Fibroblast of mammary gland (primary cell): Measurements from ENCODE around the gene SYT7.
A peak's percentile ranks its signal among the peaks of the same experiment; 100 is the strongest.

Experiments used
- DNase-seq: peaks from one replicate; pipeline ENCODE4 v3.0.0-alpha.2; 2010; ENCODE audit warnings: low read depth
- H3K4me3 ChIP-seq: 2 replicates; pipeline ENCODE4 v1.5.1; 2011; ENCODE audit warnings: low read depth, mild to moderate bottlenecking, low read length, moderate library complexity; ENCODE audit not compliant: control insufficient read depth
- TF ChIP-seq, protein P1 (sequence below): conservative IDR thresholded peaks from 2 replicates; pipeline ENCODE4 v1.5.1; 2011; ENCODE audit warnings: low read depth, low read length, inconsistent platforms; ENCODE audit not compliant: control insufficient read depth, insufficient read depth

The SYT7 gene

DNA sequence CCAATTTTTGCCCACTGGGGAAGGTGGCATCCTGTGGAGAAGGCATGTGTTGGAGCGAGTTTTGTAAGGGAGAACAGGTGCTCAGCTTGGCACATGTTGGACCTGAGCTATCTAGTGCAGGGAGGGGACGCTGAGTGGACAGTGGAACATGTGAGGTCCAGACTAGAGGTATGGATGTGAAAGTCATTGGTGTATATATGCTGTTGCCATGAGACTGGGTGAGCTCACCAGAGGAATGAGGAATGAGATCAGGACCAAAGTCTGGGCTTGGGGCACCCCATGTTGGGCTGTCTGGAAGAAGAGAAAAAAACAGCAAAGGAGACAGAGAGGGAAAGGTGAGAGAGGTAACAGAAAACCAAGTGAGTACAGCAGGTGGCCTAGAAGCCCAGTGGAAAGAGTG, 12.3 kb upstream of the SYT7 start:
- no peak for DNase-seq
- no peak overlapping the region for H3K4me3 ChIP-seq
- TF ChIP-seq, protein P1, sequence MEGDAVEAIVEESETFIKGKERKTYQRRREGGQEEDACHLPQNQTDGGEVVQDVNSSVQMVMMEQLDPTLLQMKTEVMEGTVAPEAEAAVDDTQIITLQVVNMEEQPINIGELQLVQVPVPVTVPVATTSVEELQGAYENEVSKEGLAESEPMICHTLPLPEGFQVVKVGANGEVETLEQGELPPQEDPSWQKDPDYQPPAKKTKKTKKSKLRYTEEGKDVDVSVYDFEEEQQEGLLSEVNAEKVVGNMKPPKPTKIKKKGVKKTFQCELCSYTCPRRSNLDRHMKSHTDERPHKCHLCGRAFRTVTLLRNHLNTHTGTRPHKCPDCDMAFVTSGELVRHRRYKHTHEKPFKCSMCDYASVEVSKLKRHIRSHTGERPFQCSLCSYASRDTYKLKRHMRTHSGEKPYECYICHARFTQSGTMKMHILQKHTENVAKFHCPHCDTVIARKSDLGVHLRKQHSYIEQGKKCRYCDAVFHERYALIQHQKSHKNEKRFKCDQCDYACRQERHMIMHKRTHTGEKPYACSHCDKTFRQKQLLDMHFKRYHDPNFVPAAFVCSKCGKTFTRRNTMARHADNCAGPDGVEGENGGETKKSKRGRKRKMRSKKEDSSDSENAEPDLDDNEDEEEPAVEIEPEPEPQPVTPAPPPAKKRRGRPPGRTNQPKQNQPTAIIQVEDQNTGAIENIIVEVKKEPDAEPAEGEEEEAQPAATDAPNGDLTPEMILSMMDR: no peak

DNA sequence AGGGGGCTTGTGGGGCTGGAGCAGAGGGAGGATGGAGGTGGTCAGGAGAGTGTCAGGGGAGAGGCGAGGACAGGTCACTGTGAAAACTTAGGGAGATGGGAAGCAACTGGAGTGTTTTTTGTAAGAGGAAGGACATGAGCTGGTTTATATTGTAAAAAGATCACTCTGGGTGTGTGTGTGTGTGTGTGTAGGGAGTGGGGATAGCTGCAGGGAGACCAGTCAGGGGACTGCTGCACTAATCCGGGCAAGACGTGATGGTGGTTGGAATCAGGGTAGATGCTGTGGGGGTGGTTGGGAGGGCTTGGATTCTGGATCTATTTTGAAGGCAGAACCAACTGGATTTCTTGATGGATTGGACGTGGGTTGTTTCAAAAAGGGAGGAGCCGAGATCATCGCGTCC, 11.3 kb upstream of the SYT7 start:
- no peak overlapping the region for H3K4me3 ChIP-seq
- no peak for DNase-seq
- TF ChIP-seq, protein P1: no peak

DNA sequence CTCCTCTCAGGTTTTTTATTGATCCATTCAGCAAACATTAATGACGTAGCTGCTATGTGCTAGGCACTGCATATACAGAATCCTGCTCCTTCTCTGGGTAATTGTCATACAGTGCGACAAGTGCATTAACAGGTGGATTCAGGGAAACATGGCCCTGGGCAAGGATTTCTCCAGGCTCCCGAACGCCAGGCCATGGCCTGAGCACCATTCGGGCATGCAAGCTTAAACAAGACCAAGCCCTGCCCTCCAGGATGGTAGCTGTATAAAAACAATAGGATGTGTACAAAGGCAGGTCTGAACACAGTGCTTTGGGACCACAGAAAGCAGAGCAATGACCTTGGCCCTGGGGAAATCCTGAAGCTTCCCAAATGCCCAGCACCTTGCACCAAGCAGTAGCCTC, 9.1 kb upstream of the SYT7 start:
- H3K4me3 ChIP-seq: no peak overlapping the region
- DNase-seq: no peak
- TF ChIP-seq, protein P1: no peak

DNA sequence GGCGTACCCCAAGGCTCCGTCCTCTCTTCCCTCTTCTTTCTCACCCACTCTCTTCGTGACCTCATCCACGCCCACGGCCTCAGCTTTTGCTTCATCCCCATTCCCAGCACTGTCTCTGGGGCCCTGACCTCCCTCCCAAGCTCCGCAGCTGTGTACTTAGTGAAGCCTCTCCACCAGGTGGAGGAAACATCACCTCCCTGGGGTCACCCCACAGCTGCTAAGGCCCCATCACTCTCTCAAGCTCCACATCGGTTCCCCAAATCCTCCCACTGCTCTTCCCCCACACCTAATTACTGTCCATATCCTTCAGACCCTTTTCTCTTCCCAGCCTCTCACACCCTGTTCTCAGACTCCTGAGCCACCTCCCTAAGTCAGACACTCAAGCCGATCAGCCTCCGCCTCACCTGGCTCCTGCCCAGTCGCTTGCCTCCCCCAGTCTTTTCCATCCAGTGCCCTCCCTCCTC, 7.9 kb upstream of the SYT7 start:
- no peak overlapping the region for H3K4me3 ChIP-seq
- DNase-seq: peak; percentile 87
- TF ChIP-seq, protein P1: no peak

DNA sequence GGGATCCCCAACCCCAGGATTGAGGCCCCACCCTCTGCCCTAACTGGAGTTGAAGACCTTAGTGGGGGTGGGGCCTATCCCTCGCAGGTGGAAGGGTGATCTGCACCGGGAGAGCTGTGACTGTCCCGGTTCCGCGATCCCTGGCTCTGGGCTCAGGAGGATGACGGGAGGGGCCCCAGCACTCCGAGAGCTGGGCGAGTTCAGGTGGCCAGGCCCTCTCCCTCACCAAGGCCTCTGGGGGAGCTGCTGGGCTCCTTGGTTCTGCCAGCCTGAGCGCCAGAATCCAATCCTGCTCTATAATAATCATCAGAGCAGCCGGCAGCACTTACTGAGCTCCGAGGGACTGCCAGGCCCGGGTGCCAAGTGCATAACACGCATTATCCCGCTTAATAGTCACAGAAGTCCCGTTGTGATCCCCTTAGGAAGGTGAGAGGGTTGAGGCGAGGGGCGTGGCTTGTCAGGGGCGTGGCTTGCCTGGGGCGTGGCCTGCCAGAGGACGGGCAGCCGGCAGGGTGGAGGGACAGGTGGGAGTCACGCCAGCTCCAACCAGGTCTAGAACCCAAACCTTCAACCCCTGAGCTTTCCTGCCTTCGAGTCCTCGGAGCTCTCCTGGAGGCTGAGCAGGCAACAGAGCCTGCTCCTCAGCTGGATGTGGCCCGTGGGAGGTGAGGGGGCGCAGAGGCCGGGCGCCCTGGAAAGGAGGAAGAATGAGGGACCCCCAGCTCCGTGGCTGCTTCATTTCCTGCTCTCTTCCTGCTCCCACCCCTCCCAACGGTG, 7.3 kb upstream of the SYT7 start:
- TF ChIP-seq, protein P1: peak; percentile 21
- DNase-seq: peak; percentile 38
- H3K4me3 ChIP-seq: peak overlapping the region; percentile 39

DNA sequence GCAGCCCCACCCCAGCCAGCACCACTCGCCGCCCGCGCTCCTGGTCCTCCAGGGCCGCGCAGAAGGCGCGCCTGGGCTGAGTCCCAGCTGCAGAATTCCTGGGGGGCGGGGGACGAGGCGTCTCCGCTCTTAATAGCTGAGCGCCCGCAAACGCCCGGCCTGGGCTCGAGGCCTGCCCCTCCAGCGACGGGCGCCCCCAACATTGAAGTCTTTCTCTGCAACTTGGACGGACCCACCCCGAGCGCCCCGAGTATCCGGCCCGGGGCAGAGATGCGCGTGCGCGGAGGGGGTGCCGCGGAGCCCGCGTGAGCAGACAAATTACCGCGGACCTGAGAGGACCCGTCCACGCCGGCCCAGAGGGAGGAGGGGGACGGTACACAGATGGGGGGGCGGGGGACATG, 6.7 kb upstream of the SYT7 start:
- TF ChIP-seq, protein P1: no peak
- peak; percentile 35 for DNase-seq
- H3K4me3 ChIP-seq: peak overlapping the region; percentile 39
